Measurements from ENCODE around the gene PITPNC1. TPM values are rescaled to one million over a fixed set of nuclear protein-coding genes. Genes with fewer than 3 reads are reported as not detected.
A peak's percentile ranks its signal among the peaks of the same experiment; 100 is the strongest.

The PITPNC1 gene
- total and polyA plus RNA-seq, 12 donors: 4.9 to 33.0 (median 14.0) TPM

- Histone ChIP-seq H3K4me1 (replicated peaks in 1 of 2) (peaks cover 0 to 19% of the 10 kb centered on the region in 2 donors), H3K9me3 (replicated peaks in 1 of 3) (no peaks in the 10 kb centered on the region), H3K4me3 (peak overlapping the region; percentile 60 to 95 (median 77)), H3K27ac (peak overlapping the region; percentile 51 to 98 (median 90)), H3K27me3 (no peaks in the 10 kb centered on the region), H3K36me3 (replicated peaks in 1 of 2) (no peaks in the 10 kb centered on the region)
- intact Hi-C loops (cut with DNase I): loop anchor here (5.0 kb wide), 3 partner anchors 100 to 310 kb away; no protein-coding TSS in a partner anchor
- 0 to 1% (median 0%) methylated on average over 17 to 100 of the region's 100 CpGs for WGBS, 4 donors
- TF ChIP-seq CTCF (IDR thresholded peaks at IDR 0.05) (peak in 1 of 6 experiments; percentile 18), POLR2A (IDR thresholded peaks at IDR 0.05) (no peak)
- peak; percentile 43 to 70 (median 60) for DNase-seq
Observed at GRCh38 chr17:67377488-67378453, 690 bp downstream of the PITPNC1 start.

GRCh38 chr17:67378454-67379250 lies 1.6 kb downstream of the PITPNC1 start:
- intact Hi-C loops (cut with DNase I): loop anchor here (5.0 kb wide), 3 partner anchors 99 to 309 kb away; no protein-coding TSS in a partner anchor
- H3K4me1 ChIP-seq (replicated peaks in 1 of 2): peaks cover 0 to 19% of the 10 kb centered on the region in 2 donors
- H3K4me3 ChIP-seq: peak overlapping the region; percentile 60 to 95 (median 77)
- WGBS, 4 donors: 0 to 3% (median 1%) methylated on average over 19 to 72 of the region's 72 CpGs
- TF ChIP-seq CTCF (IDR thresholded peaks at IDR 0.05) (peak in 5 of 6 experiments; percentile 18 to 91 (median 81)), POLR2A (IDR thresholded peaks at IDR 0.05) (peak; percentile 61 to 84)
- no peaks in the 10 kb centered on the region for H3K27me3 ChIP-seq
- no peaks in the 10 kb centered on the region for H3K36me3 ChIP-seq (replicated peaks in 1 of 2)
- peak; percentile 75 to 82 (median 81) for DNase-seq
- no peaks in the 10 kb centered on the region for H3K9me3 ChIP-seq (replicated peaks in 1 of 3)
- peak overlapping the region in 4 of 5 donors; percentile 84 to 98 (median 92) for H3K27ac ChIP-seq

GRCh38 chr17:67379251-67379630 lies 2.2 kb downstream of the PITPNC1 start:
- H3K27ac ChIP-seq: peak overlapping the region in 3 of 5 donors; percentile 90 to 98 (median 94)
- intact Hi-C loops (cut with DNase I): loop anchor here (5.0 kb wide), 3 partner anchors 98 to 308 kb away; no protein-coding TSS in a partner anchor

More at GRCh38 chr17:67379251-67379630, 2.2 kb downstream of the PITPNC1 start:
- Histone ChIP-seq H3K4me1 (replicated peaks in 1 of 2) (peaks cover 0 to 19% of the 10 kb centered on the region in 2 donors), H3K27me3 (no peaks in the 10 kb centered on the region), H3K36me3 (replicated peaks in 1 of 2) (no peaks in the 10 kb centered on the region), H3K9me3 (replicated peaks in 1 of 3) (no peaks in the 10 kb centered on the region), H3K4me3 (peak overlapping the region in 2 of 4 donors; percentile 72 to 95)
- no peak for DNase-seq
- 53 to 58% (median 57%) methylated on average over 8 of the region's 8 CpGs for WGBS, 4 donors
- TF ChIP-seq POLR2A (IDR thresholded peaks at IDR 0.05) (no peak), CTCF (IDR thresholded peaks at IDR 0.05) (no peak)

All from adrenal gland (tissue), 12 donors.